HG03469 (cell line): Measurements from ENCODE around the gene ADAM10.
"Not testable (repeated sequence)": the region's sequence is repeated elsewhere in the genome, so short reads cannot be mapped to it uniquely, and the experiment has no call there.

ENCODE experiments used
- ATAC-seq: cut with Tn5 transposase; IDR thresholded peaks from one replicate; pipeline ENCODE4 v1.9.1; 2021; ENCODE audit warnings: mild to moderate bottlenecking, moderate library complexity, moderate number of reproducible peaks; ENCODE audit not compliant: unreplicated experiment

ADAM10 gene

DNA sequence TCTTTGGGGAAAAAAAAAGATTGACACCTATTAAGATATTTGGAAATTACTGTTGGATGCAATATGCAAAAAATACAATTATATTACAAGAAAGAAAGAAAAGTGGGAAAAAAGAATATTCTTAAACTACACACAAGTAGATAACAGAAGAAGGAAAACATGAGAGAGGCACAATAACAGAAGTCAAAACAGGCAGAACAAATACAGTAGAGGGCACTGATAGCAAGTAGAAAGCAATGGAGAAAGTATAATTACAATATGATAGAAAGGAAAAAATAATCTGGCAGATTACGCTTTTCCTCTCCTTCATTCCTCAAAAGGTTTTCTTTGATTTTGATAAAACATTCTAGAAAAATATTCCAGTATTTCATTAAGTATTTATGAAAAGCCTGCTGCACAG is 72.1 kb downstream of the ADAM10 start:
- no peak for ATAC-seq

DNA sequence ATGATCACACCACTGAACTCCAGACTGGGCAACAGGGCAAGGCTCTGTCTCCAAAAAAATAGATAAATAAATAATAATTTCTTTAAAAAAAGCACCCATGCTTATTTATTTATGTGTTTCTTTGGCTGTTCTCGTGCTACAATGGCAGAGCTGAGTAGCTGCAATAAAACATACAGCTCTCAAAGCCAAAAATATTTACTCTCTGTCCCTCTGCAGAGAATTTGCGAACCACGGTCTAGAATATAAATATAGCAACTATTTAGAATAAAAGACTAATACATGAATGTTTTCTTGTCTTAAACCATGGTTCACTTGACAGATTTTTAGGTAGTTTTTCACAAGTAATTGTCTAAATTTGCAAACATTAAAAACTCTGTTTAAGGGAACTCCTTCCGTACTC is 72.7 kb downstream of the ADAM10 start:
- ATAC-seq, result no peak

DNA sequence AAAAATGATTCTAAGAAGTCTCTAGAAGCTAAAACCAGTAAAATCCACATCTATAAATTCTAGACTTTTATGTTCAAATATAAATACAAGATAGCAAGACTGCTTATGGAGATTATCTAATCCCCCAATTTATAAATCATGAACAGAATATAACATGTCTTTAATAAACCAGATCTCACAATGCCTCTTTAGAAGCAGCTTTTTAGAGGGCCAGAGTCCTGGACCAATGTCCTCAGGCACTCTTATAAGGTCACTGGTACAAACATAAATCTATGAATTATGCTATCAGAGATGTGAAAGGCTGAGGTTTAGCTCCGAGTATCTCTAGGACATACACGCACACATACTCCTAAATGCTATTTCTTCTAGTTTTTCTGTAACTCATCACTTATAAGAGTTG is 78.3 kb downstream of the ADAM10 start:
- no peak for ATAC-seq

DNA sequence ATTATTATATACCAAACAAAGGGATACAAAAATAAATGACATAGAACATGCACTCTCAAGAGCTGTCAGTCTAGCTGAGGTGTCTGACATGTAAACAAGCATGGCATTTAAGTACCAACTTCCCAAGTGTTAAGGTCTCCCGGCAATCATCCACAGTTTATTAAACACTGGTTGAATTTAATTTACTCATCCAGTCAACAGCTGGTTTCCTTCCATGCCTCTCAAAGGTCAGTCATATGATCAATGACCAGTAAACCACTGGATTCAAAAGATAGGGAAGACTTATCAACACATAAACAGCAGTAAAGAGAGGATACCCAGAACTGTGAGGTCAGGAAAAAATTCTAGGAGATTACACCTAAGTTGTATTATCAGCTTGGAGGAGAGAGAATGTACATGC is 80.4 kb downstream of the ADAM10 start:
- ATAC-seq, result no peak

DNA sequence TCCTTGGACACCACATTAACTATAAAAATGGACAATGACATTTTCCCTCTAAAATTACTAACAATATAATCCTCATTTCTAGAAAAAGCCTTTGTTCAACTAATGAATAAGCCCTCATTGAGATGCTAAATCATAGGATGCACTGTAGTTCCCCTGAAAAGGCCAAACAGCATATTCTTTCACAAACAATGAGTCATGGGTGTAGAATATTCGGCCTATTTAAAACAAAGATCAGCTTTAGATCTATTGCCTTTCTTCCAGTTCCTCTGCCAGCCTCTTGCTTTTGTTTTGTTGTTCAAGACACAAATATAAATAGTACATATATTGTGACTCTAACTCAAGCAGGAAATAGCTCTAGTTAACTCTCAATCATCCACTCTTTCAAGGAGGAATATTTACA is 82.5 kb downstream of the ADAM10 start:
- no peak for ATAC-seq

DNA sequence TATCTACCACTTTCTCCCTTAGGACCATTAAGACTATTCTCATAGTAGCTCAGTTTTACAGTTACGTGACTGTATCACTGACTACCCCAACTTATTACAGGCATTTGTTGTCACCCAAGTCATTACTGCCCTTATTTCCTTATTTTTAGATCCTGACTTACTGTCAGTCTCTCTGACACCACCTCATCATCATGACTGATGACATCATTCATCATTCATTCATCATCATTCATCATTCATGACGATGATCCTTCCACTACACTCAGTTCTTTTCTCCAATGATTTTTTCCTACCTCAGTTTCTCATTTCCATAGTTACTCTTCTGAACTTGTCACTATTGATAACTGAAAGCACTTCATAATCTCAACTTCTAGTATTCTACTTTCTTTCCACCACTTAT is 83.8 kb downstream of the ADAM10 start:
- ATAC-seq, result no peak

DNA sequence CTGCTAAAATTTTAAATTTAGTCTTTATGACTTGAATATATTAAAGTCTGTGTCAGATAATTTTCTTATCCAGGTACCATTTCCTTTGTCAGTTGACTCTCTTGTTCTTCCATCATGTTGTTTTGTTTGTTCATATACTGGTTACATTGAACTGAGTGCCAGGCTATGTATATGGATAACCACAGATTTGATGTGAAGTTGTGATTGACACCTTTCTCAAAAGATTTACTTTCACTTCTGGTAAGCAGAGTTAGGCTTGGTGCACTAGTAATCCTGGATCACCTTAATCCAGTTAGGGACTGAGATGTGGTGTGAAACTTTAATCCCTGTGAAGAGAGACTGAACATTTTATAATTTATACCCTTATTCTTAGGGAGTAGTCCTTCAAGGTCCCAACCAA is 99.4 kb downstream of the ADAM10 start:
- ATAC-seq, result no peak

DNA sequence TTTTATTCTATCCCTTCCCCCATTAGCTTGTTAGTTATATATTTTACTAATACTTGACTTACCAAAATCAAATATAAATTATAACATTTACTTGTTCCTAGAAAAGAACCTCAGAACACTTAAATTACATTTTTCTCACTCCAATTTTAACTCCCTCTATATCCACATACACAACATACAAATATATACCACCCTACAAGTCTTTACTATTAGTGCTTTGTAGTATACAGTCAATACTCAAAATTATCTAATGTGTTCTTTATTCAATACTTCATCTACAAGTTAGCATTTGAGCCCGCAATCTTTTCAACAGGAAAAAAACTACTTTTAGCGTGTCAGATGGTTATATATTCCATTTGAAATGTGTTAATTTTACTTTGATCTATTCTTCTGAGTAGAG is 100.3 kb downstream of the ADAM10 start:
- no peak for ATAC-seq

DNA sequence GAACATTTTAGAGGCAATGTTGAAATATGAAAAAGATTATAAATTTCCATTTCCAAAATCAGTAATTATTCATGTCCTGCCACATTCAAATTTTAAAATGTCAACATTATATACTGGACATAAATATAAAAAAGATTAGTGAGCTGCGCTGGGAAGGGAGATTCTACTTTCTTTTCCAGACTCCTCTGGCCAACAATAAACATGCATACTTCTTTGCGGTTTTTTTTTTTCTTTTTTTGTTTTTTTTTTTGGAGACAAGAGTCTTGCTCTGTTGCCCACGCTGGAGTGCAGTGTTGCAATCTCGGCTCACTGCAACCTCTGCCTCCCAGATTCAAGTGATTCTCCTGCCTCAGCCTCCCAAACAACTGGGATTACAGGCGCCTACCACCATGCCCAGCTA is 105.5 kb downstream of the ADAM10 start:
- no peak for ATAC-seq

DNA sequence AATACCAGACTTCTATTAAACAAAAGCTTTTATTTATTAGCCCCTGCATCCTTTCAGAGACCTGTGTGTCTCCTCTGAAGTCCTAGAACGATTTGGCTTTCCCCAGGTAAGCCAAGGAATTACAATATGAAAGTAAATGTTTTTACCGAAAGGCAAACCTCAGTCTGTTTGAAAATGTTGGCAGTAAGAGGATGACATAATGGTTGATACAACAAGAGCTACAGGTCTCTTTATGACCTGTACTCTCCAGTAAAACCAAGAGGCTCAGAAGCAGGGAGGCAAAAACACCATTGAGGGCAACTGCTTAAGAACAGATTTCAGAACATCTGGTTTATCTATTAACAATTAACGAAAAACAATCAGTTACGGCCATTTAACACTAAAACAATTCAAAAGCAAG is 107.8 kb downstream of the ADAM10 start:
- ATAC-seq, result no peak

DNA sequence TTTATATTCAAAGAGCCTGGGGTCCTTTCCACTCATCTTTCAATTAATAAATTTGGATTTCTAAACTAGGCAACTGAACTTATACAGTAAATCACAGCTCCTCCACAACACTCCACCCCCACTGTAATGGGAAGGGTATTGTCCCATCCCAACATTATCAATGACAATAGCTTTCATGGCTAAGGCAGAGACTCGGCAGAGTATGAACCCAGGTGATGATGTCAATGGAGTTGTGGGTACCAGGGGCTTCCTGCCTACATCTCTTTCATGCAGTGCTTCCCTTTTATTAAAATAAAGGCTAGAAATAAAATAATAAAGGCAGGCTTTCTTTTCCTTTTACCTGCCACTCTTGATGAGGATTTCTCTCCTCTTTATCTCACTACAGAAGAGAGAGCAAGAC is 109.5 kb downstream of the ADAM10 start:
- ATAC-seq, result no peak

DNA sequence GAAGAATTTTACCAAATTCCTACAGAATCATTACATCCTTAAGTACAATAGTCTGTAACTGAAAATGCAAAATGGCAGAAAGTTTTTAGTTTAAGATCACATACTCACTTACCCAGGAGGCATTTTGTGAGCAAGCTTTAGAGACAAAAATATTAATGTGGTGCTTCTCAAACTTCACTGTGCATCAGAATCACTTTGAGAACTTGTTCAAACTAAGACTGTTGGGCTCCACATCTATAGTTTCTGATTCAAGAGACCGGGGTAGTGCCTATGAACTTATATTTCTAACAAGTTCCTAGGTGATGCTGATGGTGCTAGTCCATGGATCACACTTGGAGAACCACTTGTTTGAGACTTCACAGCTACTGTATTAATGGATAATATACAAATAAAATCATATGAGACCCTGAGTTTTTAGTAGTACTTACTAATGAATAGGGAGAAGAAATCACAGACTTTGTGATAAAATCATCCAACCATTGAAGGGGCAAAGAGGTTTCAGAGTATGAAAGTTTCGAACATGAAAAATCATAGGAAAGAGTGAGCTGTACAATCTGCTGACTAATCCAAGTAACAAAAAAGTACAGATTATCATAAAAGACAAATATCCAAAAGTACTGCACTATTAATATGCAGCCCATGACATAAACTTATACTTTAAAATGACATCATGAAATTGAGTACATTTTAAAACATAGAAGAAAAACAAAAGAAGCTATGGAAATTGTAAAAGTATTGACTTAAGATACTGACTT is 110.3 kb downstream of the ADAM10 start:
- ATAC-seq, result no peak

DNA sequence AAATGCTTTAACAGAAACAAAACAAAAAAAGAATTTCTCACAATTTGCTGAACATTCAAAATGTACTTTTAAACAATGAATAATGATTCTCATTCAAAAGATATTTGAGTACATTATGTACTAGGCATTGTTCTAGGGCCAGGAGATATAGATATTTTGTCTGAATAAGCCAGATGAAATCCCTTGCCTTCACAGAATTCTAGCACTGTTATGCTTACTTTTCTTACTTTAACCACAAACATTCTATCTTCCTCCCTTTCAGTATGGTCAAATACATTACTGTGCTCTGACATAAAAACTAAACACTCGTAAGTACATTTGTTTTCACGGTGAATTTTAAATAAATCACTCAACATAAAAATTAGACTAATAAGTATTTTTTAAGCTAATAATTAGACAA is 116.7 kb downstream of the ADAM10 start:
- no peak for ATAC-seq

DNA sequence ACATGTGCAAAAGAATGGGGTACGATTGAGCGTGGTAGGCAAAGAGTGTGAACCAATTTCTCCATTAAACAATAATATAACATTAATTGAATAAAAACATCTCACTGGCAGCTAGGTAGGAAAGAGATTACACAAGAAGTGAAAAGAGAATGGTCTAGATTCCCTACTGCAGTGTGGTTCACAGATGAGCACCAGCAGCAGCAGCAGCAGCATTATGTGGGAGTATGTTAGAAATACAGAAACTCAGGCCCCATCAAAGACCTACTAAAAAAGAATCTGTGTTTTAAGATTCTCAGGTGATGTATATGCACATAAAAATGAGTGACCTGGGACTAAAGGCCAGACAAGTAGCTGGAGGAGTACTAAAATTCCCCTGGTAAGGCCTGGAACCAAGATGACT is 118.2 kb downstream of the ADAM10 start:
- no peak for ATAC-seq

DNA sequence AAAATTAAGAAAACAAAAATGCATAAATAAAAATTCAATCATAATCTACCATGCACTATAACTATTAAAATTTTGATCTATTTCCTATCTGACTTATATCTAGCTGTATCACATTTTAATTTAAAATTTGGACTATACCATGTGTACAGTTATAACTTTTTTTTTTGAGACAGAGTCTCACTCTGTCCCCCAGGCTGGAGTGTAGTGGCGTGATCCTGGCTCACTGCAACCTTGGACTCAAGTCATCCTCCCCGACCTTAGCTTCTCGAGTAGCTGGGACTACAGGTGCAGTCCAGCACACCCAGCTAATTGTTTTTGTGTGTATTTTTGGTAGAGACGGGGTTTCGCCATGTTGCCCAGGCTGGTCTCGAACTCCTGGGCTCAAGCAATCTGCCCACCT is 119.9 kb downstream of the ADAM10 start:
- no peak for ATAC-seq

DNA sequence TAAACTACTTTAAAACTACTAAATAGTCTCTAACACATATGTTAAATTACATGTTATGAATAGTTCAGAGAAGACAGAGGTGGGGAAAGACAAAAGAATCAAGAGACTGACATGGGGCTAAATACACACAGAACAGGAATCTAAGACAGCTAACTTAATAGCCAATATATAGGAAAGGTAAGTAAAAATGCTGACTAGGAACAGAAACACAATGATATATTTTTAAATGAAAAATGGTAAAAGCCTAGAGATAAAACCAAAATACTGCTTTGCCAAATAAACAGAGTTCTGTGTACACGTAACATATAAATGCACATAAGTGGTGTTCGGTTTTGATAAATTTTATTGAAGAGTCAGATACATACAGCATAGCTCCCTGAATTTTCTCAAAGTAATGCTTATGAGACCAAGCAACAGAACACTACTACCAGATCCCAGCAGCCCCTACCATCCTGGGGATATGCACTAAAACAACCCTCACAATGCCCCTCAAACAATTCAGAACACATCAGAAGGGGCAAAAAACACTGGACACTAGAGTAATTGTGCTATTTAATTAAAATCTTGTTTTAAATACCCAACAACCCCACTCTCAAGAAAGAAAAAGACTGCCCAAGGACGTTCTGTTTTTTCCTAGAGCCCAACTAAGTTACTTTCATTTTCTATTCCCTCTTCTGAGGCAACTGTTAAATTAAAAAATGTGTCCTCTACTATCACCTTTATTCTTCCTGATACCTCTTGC is 121.1 kb downstream of the ADAM10 start:
- no peak for ATAC-seq

DNA sequence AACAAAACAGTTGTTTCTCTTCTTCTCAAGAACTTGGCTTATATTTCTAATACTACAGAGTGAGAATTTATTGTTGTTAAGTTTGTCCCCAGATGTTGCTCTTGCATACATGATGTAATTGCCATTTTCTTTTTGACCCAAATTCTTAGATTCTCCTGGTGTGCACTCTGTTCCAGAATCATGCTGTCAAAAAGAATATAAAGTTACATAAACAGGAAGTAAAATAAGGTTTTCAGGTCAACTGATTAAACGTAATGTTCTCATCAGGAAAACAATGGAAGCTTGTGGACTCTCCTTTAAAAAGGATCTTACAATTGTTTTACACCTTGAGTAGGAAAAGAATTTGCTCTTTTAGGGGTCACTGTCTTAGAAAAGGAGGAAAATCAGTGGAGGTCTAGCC is 121.8 kb downstream of the ADAM10 start:
- ATAC-seq, result no peak

DNA sequence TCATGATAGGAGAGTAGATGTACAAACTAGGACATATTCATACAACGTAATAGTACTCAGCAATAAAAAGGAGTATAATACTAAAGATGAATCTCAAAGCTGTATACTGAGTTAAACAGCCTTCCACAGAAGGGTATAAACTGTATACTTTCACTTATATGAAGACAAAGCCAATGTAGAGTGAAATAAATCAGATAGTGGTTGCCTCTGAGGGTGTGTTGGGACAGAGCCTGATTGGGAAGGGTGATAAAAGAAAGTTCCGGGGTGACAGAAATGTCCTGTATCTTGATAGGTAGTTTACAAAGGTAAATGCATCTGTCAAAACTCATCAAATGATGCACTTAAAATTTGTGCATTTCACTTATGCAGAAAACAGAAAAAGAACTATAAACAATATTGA is 122.5 kb downstream of the ADAM10 start:
- ATAC-seq, result no peak

DNA sequence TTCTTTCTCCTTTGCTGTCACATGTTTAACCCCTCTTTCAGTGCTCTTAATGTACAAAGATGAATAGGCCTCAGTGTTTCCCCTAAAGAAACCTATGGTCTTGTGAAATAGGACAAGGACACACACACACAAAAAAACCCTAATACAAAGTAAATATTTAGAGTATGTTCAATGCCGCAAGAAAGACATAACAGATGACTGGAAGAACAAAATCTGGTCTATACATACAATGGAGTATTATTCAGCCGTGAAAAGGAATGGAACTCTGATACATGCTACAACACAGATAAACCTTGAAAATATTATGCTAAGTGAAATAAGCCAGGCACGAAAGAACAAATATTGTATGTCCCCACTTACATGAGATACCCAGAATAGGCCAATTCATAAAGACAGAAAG is 123.1 kb downstream of the ADAM10 start:
- no peak for ATAC-seq

DNA sequence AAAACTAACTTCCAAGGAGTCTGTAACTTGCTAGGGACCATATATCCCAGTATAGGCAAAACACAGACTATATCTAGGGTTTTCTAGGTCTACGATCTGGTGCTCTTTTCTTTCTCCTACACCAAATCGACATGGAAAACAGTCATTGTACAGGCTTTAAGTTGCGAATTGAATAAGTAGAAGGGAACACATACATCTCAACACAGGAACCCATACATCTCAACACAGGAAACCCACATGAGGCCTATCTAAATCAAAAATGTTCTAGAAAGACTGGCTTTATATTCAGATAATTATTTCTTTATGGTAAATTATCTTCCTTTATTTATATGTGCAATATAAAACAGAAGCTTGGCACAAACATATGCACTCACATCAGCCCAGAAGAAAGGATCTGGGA is 126.6 kb downstream of the ADAM10 start:
- no peak for ATAC-seq

DNA sequence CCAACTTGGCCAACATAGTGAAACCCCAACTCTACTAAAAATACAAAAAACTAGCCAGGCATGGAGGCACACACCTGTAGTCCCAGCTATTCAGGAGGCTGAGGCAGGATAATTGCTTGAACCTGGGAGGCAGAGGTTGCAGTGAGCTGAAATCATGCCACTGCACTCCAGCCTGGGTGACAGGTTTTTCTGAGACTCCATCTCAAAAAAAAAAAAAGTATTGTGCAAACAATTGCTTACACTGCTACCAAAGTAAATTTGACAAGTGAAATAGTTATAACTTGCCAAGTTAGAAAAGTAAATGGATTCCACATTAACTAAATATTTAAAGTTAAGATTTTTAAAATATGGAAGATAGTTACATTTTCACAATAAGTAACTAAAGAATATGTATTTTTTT is 129.2 kb downstream of the ADAM10 start:
- ATAC-seq, result not testable (repeated sequence)

DNA sequence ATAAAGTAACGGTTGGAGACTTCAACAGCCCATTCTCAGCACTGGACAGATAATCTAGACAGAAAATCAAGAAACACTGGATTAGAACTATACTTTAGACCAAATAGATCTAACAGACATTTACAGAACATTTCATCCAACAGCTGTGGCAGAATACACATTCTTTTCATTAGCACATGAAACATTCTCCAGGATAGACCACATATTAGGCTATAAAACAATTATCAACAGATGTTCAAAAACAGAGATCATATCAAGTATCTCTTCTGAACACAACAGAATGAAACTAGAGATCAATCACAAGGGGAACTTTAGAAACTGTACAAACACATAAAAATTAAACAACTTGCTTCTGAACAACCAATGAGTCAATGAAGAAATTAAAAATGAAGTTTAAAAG is 133.3 kb downstream of the ADAM10 start:
- no peak for ATAC-seq
